ENCODE measurements around the gene BABAM2. TPM values are rescaled to one million over a fixed set of nuclear protein-coding genes. Genes with fewer than 3 reads are reported as not detected.
"Not testable (repeated sequence)": the region's sequence is repeated elsewhere in the genome, so short reads cannot be mapped to it uniquely, and the experiment has no call there.

Gene BABAM2
- total RNA-seq, 1 donor from 2014 or later: 33.9 TPM

DNA sequence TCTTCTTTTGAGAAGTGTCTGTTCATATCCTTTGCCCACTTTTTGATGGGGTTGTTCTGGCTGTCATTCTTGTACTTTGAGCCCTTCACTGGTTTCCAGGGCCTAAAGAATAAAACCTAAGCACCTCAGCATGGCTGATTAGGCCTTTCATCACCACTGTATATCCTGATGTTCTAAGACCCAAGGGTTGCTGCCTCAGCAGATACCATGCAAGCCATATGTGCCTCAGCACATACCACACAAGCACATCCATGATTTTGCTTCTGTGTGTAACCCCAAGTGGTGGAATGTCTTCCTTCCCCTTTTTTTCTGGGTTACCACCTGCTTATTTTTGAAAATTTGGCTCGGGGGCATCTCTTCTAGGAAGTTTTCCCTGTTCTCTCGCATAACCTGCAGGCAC lies 11.7 kb upstream of the BABAM2 start:
- no peak for DNase-seq (ENCODE audit: low spot score)
- H3K36me3 Mint-ChIP-seq (ENCODE audit: low read depth): peaks cover 11% of the 10 kb centered on the region
- TF ChIP-seq, protein P1, sequence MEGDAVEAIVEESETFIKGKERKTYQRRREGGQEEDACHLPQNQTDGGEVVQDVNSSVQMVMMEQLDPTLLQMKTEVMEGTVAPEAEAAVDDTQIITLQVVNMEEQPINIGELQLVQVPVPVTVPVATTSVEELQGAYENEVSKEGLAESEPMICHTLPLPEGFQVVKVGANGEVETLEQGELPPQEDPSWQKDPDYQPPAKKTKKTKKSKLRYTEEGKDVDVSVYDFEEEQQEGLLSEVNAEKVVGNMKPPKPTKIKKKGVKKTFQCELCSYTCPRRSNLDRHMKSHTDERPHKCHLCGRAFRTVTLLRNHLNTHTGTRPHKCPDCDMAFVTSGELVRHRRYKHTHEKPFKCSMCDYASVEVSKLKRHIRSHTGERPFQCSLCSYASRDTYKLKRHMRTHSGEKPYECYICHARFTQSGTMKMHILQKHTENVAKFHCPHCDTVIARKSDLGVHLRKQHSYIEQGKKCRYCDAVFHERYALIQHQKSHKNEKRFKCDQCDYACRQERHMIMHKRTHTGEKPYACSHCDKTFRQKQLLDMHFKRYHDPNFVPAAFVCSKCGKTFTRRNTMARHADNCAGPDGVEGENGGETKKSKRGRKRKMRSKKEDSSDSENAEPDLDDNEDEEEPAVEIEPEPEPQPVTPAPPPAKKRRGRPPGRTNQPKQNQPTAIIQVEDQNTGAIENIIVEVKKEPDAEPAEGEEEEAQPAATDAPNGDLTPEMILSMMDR (IDR thresholded peaks at IDR 0.05): no peak
- H3K4me1 Mint-ChIP-seq (ENCODE audit: low read depth): no peaks in the 10 kb centered on the region
- H3K27ac Mint-ChIP-seq (ENCODE audit: unreplicated experiment): no peak overlapping the region
- H3K27me3 Mint-ChIP-seq (ENCODE audit: low read depth): no peaks in the 10 kb centered on the region
- H3K9me3 Mint-ChIP-seq (ENCODE audit: low read depth): peaks cover 39% of the 10 kb centered on the region
- H3K4me3 Mint-ChIP-seq (ENCODE audit: unreplicated experiment): no peak overlapping the region

- peaks cover 23% of the 10 kb centered on the region for H3K4me1 Mint-ChIP-seq (ENCODE audit: low read depth)
- not testable (repeated sequence) for H3K27ac Mint-ChIP-seq (ENCODE audit: unreplicated experiment); H3K27me3 Mint-ChIP-seq (ENCODE audit: low read depth); H3K36me3 Mint-ChIP-seq (ENCODE audit: low read depth); DNase-seq (ENCODE audit: low spot score); H3K4me3 Mint-ChIP-seq (ENCODE audit: unreplicated experiment)
- H3K9me3 Mint-ChIP-seq (ENCODE audit: low read depth): peaks cover 28% of the 10 kb centered on the region
Observed at GRCh38 chr2:27881815-27882583, 8.5 kb upstream of the BABAM2 start.

GRCh38 chr2:27882584-27882922 lies 8.0 kb upstream of the BABAM2 start:
- not testable (repeated sequence) for H3K27me3 Mint-ChIP-seq (ENCODE audit: low read depth); H3K36me3 Mint-ChIP-seq (ENCODE audit: low read depth); H3K27ac Mint-ChIP-seq (ENCODE audit: unreplicated experiment); DNase-seq (ENCODE audit: low spot score); H3K4me3 Mint-ChIP-seq (ENCODE audit: unreplicated experiment)
- Mint-ChIP-seq H3K9me3 (ENCODE audit: low read depth) (peaks cover 23% of the 10 kb centered on the region), H3K4me1 (ENCODE audit: low read depth) (peaks cover 29% of the 10 kb centered on the region)

DNA sequence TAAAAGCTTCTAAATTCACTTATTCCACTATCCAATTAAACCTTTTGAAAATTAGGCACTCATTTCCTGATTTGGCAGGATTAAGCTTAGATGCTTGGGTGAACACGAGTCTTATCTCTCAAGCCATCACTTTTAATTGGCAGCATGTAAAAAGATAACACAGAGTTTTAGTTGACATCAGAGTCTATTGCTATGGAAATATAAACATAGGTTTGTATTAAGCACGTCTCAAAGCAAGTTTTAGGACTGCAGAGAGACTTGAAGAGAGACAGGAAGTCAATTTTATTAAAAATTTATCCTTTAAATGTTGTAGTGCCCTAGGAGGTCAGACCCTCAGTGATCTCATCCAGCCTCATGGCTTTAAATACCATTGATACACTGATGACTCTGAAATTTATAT lies 5.9 kb upstream of the BABAM2 start:
- Mint-ChIP-seq H3K4me3 (ENCODE audit: unreplicated experiment) (no peak overlapping the region), H3K9me3 (ENCODE audit: low read depth) (peaks cover 18% of the 10 kb centered on the region), H3K4me1 (ENCODE audit: low read depth) (peaks cover 49% of the 10 kb centered on the region), H3K27me3 (ENCODE audit: low read depth) (no peaks in the 10 kb centered on the region), H3K36me3 (ENCODE audit: low read depth) (peaks cover 5% of the 10 kb centered on the region), H3K27ac (ENCODE audit: unreplicated experiment) (no peak overlapping the region)
- DNase-seq (ENCODE audit: low spot score): no peak
- TF ChIP-seq, protein P1 (IDR thresholded peaks at IDR 0.05): no peak

DNA sequence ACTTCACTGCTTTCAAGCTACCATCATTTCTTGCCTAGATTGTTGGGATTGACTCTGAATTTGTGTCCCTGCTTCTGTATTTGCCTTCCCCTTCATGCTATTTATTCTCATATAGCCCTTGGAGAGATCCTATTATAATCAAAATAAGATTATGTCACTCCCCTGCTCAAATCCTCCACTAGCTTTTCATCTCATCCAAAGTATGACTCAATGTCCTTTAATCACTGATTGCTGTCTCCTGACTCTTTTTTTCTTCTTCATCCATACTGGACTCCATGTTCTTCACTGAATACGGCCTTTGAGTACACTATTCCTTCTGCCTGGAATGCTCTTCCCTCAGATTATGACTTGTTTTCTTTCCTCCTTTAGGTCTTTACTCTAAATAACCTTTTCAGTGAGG lies 5.3 kb upstream of the BABAM2 start:
- no peak overlapping the region for H3K4me3 Mint-ChIP-seq (ENCODE audit: unreplicated experiment)
- TF ChIP-seq, protein P1 (IDR thresholded peaks at IDR 0.05): no peak
- H3K9me3 Mint-ChIP-seq (ENCODE audit: low read depth): peaks cover 12% of the 10 kb centered on the region
- H3K36me3 Mint-ChIP-seq (ENCODE audit: low read depth): peaks cover 4% of the 10 kb centered on the region
- DNase-seq (ENCODE audit: low spot score): no peak
- peaks cover 55% of the 10 kb centered on the region for H3K4me1 Mint-ChIP-seq (ENCODE audit: low read depth)
- H3K27me3 Mint-ChIP-seq (ENCODE audit: low read depth): no peaks in the 10 kb centered on the region
- peak overlapping the region; percentile 43 for H3K27ac Mint-ChIP-seq (ENCODE audit: unreplicated experiment)

- Mint-ChIP-seq H3K27me3 (ENCODE audit: low read depth) (no peaks in the 10 kb centered on the region), H3K4me3 (ENCODE audit: unreplicated experiment) (no peak overlapping the region), H3K4me1 (ENCODE audit: low read depth) (peaks cover 57% of the 10 kb centered on the region), H3K27ac (ENCODE audit: unreplicated experiment) (peak overlapping the region; percentile 43), H3K9me3 (ENCODE audit: low read depth) (peaks cover 12% of the 10 kb centered on the region), H3K36me3 (ENCODE audit: low read depth) (peaks cover 4% of the 10 kb centered on the region)
- no peak for DNase-seq (ENCODE audit: low spot score)
- TF ChIP-seq, protein P1 (IDR thresholded peaks at IDR 0.05): no peak
Observed at GRCh38 chr2:27885661-27886060, 4.9 kb upstream of the BABAM2 start.
